Fibroblast of skin of scalp (primary cell): Measurements from ENCODE around the gene APBB1IP.
"Not testable (repeated sequence)": the region's sequence is repeated elsewhere in the genome, so short reads cannot be mapped to it uniquely, and the experiment has no call there.

ENCODE experiments used
- DNase-seq: peaks from one replicate; pipeline ENCODE4 v3.0.0-alpha.2; 2013

Gene APBB1IP

GRCh38 chr10:26445411-26446031 lies 7.4 kb downstream of the APBB1IP start:
- no peak for DNase-seq

GRCh38 chr10:26446258-26446657 lies 8.1 kb downstream of the APBB1IP start:
- DNase-seq: no peak

- no peak for DNase-seq
Observed at GRCh38 chr10:26448292-26448691, 10.2 kb downstream of the APBB1IP start.

GRCh38 chr10:26448706-26449435 lies 10.7 kb downstream of the APBB1IP start:
- DNase-seq: no peak

- no peak for DNase-seq
Observed at GRCh38 chr10:26449726-26450125, 11.6 kb downstream of the APBB1IP start.

GRCh38 chr10:26451903-26452302 lies 13.8 kb downstream of the APBB1IP start:
- no peak for DNase-seq

GRCh38 chr10:26453850-26454249 lies 15.7 kb downstream of the APBB1IP start:
- no peak for DNase-seq

GRCh38 chr10:26454891-26455290 lies 16.8 kb downstream of the APBB1IP start:
- no peak for DNase-seq

GRCh38 chr10:26455567-26456315 lies 17.6 kb downstream of the APBB1IP start:
- no peak for DNase-seq

GRCh38 chr10:26457088-26457487 lies 18.9 kb downstream of the APBB1IP start:
- DNase-seq: no peak

- DNase-seq: no peak
Observed at GRCh38 chr10:26460736-26461135, 22.6 kb downstream of the APBB1IP start.

GRCh38 chr10:26463986-26464385 lies 25.8 kb downstream of the APBB1IP start:
- no peak for DNase-seq

- DNase-seq: no peak
Observed at GRCh38 chr10:26464632-26465280, 26.6 kb downstream of the APBB1IP start.

- not testable (repeated sequence) for DNase-seq
Observed at GRCh38 chr10:26466531-26466930, 28.4 kb downstream of the APBB1IP start.

- DNase-seq: no peak
Observed at GRCh38 chr10:26467639-26468038, 29.5 kb downstream of the APBB1IP start.

- DNase-seq: peak; percentile 11
Observed at GRCh38 chr10:26468291-26468690, 30.1 kb downstream of the APBB1IP start.

- no peak for DNase-seq
Observed at GRCh38 chr10:26468700-26469099, 30.6 kb downstream of the APBB1IP start.

- DNase-seq: no peak
Observed at GRCh38 chr10:26472492-26472778, 34.3 kb downstream of the APBB1IP start.

- no peak for DNase-seq
Observed at GRCh38 chr10:26474026-26474425, 35.9 kb downstream of the APBB1IP start.

GRCh38 chr10:26474845-26475244 lies 36.7 kb downstream of the APBB1IP start:
- not testable (repeated sequence) for DNase-seq

GRCh38 chr10:26475386-26475785 lies 37.2 kb downstream of the APBB1IP start:
- no peak for DNase-seq

GRCh38 chr10:26477501-26477900 lies 39.4 kb downstream of the APBB1IP start:
- no peak for DNase-seq

GRCh38 chr10:26478061-26478460 lies 39.9 kb downstream of the APBB1IP start:
- DNase-seq: no peak
